Mesothelial cell of epicardium (in vitro differentiated cells): ENCODE measurements around the gene FAM222A. TPM values are rescaled to one million over a fixed set of nuclear protein-coding genes. Genes with fewer than 3 reads are reported as not detected.

Experiments used
- DNase-seq, 2 experiments: peaks; one replicate each; pipeline ENCODE4 v3.0.0; 2021; ENCODE audit warnings: low spot score in 2 of 2; ENCODE audit not compliant: unreplicated experiment in 2 of 2
- H3K27ac Mint-ChIP-seq: 2 replicates; pipeline ENCODE4 v1.8.0; 2021; ENCODE audit warnings: mixed read lengths
- H3K27me3 Mint-ChIP-seq: 2 replicates; pipeline ENCODE4 v1.8.0; 2021; ENCODE audit warnings: low read depth, mixed read lengths
- H3K36me3 Mint-ChIP-seq: 2 replicates; pipeline ENCODE4 v1.8.0; 2021; ENCODE audit warnings: mixed read lengths
- H3K4me1 Mint-ChIP-seq: 2 replicates; pipeline ENCODE4 v1.8.0; 2021; ENCODE audit warnings: mixed read lengths
- H3K4me3 Mint-ChIP-seq: 2 replicates; pipeline ENCODE4 v1.8.0; 2021; ENCODE audit warnings: mild to moderate bottlenecking, moderate library complexity, mixed read lengths
- H3K9me3 Mint-ChIP-seq: 2 replicates; pipeline ENCODE4 v1.8.0; 2021; ENCODE audit warnings: mixed read lengths
- total RNA-seq: library from RNA; stranded (reverse); gene quantifications from 3 replicates; pipeline ENCODE4 v1.2.1, GENCODE V29; 2021
- TF ChIP-seq, protein P1 (sequence below): fragments of 200-600 bp; sonication (generic); IDR thresholded peaks from one replicate; pipeline ENCODE4 v1.5.0; 2021; ENCODE audit warnings: antibody characterized with exemption; ENCODE audit not compliant: unreplicated experiment

Gene FAM222A
- total RNA-seq, 1 donor from 2014 or later: 1.1 TPM

DNA sequence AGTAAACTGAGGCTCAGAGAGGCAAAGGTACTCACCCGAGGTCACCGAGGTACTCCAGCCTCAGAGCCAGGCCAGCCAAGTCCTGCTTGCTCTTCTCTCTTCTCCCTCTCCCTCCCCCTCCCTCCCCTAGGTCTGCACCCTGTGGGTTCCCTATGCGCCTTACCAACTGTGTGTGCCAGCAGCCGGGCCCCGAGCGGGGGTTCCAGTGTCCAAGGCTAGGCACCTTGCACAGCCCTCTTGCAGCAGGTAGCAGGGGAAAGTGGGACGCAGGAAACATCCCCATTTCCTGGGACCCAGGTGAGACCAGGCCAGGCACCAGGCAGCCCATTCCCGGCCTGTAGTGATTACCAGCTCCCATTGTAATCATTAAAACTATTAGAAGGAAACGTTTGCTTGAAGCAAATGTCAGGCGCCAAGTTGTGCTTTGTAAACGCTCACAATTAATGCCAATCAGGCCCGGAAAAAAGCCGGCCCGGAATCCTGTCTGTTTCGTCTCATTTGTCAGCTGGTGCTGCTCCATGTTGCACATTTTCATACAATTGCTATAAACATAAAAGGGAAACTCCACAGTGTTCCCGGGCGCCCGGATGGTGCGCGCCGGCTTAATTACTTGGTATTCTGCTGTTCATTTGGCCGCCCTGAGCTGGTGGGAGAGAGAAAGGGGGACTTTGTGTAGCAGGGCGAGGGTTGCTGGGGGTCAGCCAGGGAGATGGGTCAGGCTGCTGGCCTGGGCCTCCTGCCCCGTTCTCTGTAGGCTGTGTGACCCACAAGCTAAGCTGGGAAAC, 11.9 kb downstream of the FAM222A start:
- no peak for DNase-seq
- no peak overlapping the region for H3K4me3 Mint-ChIP-seq
- no peaks in the 10 kb centered on the region for H3K4me1 Mint-ChIP-seq
- TF ChIP-seq, protein P1, sequence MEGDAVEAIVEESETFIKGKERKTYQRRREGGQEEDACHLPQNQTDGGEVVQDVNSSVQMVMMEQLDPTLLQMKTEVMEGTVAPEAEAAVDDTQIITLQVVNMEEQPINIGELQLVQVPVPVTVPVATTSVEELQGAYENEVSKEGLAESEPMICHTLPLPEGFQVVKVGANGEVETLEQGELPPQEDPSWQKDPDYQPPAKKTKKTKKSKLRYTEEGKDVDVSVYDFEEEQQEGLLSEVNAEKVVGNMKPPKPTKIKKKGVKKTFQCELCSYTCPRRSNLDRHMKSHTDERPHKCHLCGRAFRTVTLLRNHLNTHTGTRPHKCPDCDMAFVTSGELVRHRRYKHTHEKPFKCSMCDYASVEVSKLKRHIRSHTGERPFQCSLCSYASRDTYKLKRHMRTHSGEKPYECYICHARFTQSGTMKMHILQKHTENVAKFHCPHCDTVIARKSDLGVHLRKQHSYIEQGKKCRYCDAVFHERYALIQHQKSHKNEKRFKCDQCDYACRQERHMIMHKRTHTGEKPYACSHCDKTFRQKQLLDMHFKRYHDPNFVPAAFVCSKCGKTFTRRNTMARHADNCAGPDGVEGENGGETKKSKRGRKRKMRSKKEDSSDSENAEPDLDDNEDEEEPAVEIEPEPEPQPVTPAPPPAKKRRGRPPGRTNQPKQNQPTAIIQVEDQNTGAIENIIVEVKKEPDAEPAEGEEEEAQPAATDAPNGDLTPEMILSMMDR: no peak
- H3K27me3 Mint-ChIP-seq: peaks cover 12% of the 10 kb centered on the region
- no peaks in the 10 kb centered on the region for H3K9me3 Mint-ChIP-seq
- H3K27ac Mint-ChIP-seq: no peak overlapping the region
- H3K36me3 Mint-ChIP-seq: no peaks in the 10 kb centered on the region

- no peaks in the 10 kb centered on the region for H3K9me3 Mint-ChIP-seq
- H3K4me1 Mint-ChIP-seq: no peaks in the 10 kb centered on the region
- TF ChIP-seq, protein P1: no peak
- H3K36me3 Mint-ChIP-seq: no peaks in the 10 kb centered on the region
- DNase-seq: no peak
- no peak overlapping the region for H3K4me3 Mint-ChIP-seq
- H3K27ac Mint-ChIP-seq: no peak overlapping the region
- H3K27me3 Mint-ChIP-seq: peaks cover 10% of the 10 kb centered on the region
Observed at GRCh38 chr12:109726106-109726497, 12.5 kb downstream of the FAM222A start.

- H3K27ac Mint-ChIP-seq: no peak overlapping the region
- no peaks in the 10 kb centered on the region for H3K9me3 Mint-ChIP-seq
- TF ChIP-seq, protein P1: no peak
- H3K36me3 Mint-ChIP-seq: no peaks in the 10 kb centered on the region
- no peak overlapping the region for H3K4me3 Mint-ChIP-seq
- peaks cover 7% of the 10 kb centered on the region for H3K27me3 Mint-ChIP-seq
- H3K4me1 Mint-ChIP-seq: no peaks in the 10 kb centered on the region
- DNase-seq: no peak
Observed at GRCh38 chr12:109726511-109727038, 12.9 kb downstream of the FAM222A start.

GRCh38 chr12:109727039-109727723, 13.6 kb downstream of the FAM222A start:
- Mint-ChIP-seq H3K4me3 (no peak overlapping the region), H3K4me1 (no peaks in the 10 kb centered on the region), H3K27ac (no peak overlapping the region), H3K9me3 (no peaks in the 10 kb centered on the region), H3K36me3 (no peaks in the 10 kb centered on the region), H3K27me3 (peaks cover 4% of the 10 kb centered on the region)
- DNase-seq: peak in 1 of 2 experiments; percentile 12
- TF ChIP-seq, protein P1: no peak

- no peaks in the 10 kb centered on the region for H3K9me3 Mint-ChIP-seq
- TF ChIP-seq, protein P1: no peak
- H3K36me3 Mint-ChIP-seq: no peaks in the 10 kb centered on the region
- DNase-seq: peak in 1 of 2 experiments; percentile 5
- no peak overlapping the region for H3K4me3 Mint-ChIP-seq
- H3K27me3 Mint-ChIP-seq: peaks cover 11% of the 10 kb centered on the region
- no peak overlapping the region for H3K27ac Mint-ChIP-seq
- H3K4me1 Mint-ChIP-seq: no peaks in the 10 kb centered on the region
Observed at GRCh38 chr12:109727746-109728726, 14.4 kb downstream of the FAM222A start.
